ENCODE results near the gene AGBL5. TPM values are rescaled to one million over a fixed set of nuclear protein-coding genes. Genes with fewer than 3 reads are reported as not detected.
A peak's percentile ranks its signal among the peaks of the same experiment; 100 is the strongest.

Gene AGBL5
- total RNA-seq, 1 donor from 2014 or later: 32.0 TPM

DNA sequence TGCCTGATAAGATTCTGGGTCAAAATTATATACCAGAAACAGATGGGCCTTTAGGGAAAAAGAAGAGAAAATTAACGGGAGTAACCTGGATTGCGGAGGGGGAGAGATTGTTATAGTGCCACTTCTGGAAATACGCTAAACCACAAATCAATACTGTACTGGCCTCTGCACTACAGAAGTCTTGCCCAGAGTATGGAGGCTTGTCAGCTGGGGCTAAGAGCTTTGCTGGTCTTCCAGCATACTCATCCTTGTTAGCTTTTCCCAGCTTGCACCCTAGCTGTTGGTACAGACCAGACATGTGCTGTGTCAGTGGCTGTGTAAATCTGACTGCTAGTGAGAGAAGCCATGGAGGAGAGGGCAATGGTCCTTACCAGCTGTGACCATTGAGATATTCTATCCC, 8.9 kb downstream of the AGBL5 start:
- H3K36me3 ChIP-seq (ENCODE audit: control insufficient read depth, insufficient read depth, low read length): no peaks in the 10 kb centered on the region
- TF ChIP-seq, protein P1, sequence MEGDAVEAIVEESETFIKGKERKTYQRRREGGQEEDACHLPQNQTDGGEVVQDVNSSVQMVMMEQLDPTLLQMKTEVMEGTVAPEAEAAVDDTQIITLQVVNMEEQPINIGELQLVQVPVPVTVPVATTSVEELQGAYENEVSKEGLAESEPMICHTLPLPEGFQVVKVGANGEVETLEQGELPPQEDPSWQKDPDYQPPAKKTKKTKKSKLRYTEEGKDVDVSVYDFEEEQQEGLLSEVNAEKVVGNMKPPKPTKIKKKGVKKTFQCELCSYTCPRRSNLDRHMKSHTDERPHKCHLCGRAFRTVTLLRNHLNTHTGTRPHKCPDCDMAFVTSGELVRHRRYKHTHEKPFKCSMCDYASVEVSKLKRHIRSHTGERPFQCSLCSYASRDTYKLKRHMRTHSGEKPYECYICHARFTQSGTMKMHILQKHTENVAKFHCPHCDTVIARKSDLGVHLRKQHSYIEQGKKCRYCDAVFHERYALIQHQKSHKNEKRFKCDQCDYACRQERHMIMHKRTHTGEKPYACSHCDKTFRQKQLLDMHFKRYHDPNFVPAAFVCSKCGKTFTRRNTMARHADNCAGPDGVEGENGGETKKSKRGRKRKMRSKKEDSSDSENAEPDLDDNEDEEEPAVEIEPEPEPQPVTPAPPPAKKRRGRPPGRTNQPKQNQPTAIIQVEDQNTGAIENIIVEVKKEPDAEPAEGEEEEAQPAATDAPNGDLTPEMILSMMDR (IDR thresholded peaks at IDR 0.05; ENCODE audit: insufficient read depth, low read length, poor library complexity, severe bottlenecking): no peak
- H3K27me3 ChIP-seq (ENCODE audit: control insufficient read depth, insufficient read depth, low read length): no peaks in the 10 kb centered on the region
- no peak overlapping the region for H3K4me3 ChIP-seq (ENCODE audit: low read depth, low read length)
- DNase-seq (ENCODE audit: low read depth): no peak

GRCh38 chr2:27065128-27065527, 13.7 kb downstream of the AGBL5 start:
- no peak for DNase-seq (ENCODE audit: low read depth)
- no peaks in the 10 kb centered on the region for H3K36me3 ChIP-seq (ENCODE audit: control insufficient read depth, insufficient read depth, low read length)
- TF ChIP-seq, protein P1 (IDR thresholded peaks at IDR 0.05; ENCODE audit: insufficient read depth, low read length, poor library complexity, severe bottlenecking): no peak

GRCh38 chr2:27067385-27067784, 15.9 kb downstream of the AGBL5 start:
- no peak overlapping the region for H3K4me3 ChIP-seq (ENCODE audit: low read depth, low read length)
- TF ChIP-seq, protein P1 (IDR thresholded peaks at IDR 0.05; ENCODE audit: insufficient read depth, low read length, poor library complexity, severe bottlenecking): no peak
- H3K27me3 ChIP-seq (ENCODE audit: control insufficient read depth, insufficient read depth, low read length): no peaks in the 10 kb centered on the region
- no peak for DNase-seq (ENCODE audit: low read depth)
- no peaks in the 10 kb centered on the region for H3K36me3 ChIP-seq (ENCODE audit: control insufficient read depth, insufficient read depth, low read length)

More at GRCh38 chr2:27065128-27065527, 13.7 kb downstream of the AGBL5 start:
- no peaks in the 10 kb centered on the region for H3K27me3 ChIP-seq (ENCODE audit: control insufficient read depth, insufficient read depth, low read length)
- no peak overlapping the region for H3K4me3 ChIP-seq (ENCODE audit: low read depth, low read length)

DNA sequence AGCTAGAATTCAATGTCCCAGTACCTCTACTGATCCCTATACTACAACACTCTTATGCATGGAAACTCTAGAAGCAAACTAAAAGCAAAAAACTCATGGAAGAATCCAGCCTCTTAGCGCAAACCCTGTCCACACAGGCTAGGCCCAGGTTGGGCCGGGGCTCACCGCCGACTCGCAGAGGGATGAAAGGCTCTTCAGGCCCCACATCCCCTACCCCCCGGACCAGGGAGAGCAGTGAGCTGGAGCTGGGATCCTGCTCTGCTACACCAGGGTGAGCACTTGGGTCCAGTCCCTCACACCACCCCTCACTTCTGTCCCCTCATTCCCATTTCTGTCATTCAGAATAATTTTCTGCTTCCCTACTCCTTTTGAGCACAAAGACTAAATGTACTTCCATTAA, 18.0 kb downstream of the AGBL5 start:
- no peak for DNase-seq (ENCODE audit: low read depth)
- Histone ChIP-seq H3K27me3 (ENCODE audit: control insufficient read depth, insufficient read depth, low read length) (no peaks in the 10 kb centered on the region), H3K36me3 (ENCODE audit: control insufficient read depth, insufficient read depth, low read length) (no peaks in the 10 kb centered on the region), H3K4me3 (ENCODE audit: low read depth, low read length) (no peak overlapping the region)
- TF ChIP-seq, protein P1 (IDR thresholded peaks at IDR 0.05; ENCODE audit: insufficient read depth, low read length, poor library complexity, severe bottlenecking): no peak

DNA sequence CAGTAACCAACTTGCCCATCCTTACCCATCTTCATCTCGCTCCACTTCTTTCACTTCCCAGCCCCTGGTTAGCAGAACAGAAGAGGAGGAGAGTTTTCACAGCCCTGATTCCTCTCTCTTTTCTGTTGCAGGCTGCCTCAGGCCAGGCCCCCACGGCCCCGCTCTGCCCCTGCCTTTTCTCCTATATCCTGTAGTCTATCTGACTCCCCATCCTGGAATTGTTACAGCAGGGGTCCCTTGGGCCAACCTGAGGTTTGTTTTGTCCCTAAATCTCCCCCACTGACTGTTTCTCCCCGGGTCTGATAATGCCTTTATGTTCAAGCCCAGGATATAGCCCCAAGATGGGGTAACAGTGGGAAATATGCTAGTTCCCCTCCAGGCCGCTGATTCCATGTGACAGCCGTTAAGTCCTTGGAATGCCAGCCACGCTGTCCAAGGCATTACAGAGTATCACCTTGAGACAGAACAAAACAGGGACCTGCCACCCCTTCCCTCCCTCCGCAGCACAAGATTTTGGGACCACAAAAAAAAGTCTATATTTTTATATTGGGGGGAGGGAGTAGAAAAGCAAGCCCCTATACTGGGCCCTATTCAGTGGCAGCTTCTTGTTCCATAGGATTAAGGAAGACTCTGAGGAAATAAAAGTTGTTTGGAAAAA, 18.6 kb downstream of the AGBL5 start:
- DNase-seq (ENCODE audit: low read depth): no peak
- TF ChIP-seq, protein P1 (IDR thresholded peaks at IDR 0.05; ENCODE audit: insufficient read depth, low read length, poor library complexity, severe bottlenecking): no peak
- H3K27me3 ChIP-seq (ENCODE audit: control insufficient read depth, insufficient read depth, low read length): no peaks in the 10 kb centered on the region
- H3K4me3 ChIP-seq (ENCODE audit: low read depth, low read length): peak overlapping the region; percentile 95
- H3K36me3 ChIP-seq (ENCODE audit: control insufficient read depth, insufficient read depth, low read length): no peaks in the 10 kb centered on the region
